ENCODE measurements around the gene GIPC2.
A peak's percentile ranks its signal among the peaks of the same experiment; 100 is the strongest.
"Not testable (repeated sequence)": the region's sequence is repeated elsewhere in the genome, so short reads cannot be mapped to it uniquely, and the experiment has no call there.

The GIPC2 gene

GRCh38 chr1:78038071-78038470 is 7.7 kb upstream of the GIPC2 start:
- DNase-seq, result no peak

- DNase-seq, result no peak
These were observed 7.3 kb upstream of the GIPC2 start for GRCh38 chr1:78038491-78038939.

- no peak for DNase-seq
These were observed 5.2 kb upstream of the GIPC2 start for GRCh38 chr1:78040484-78041089.

GRCh38 chr1:78043436-78043835 is 2.3 kb upstream of the GIPC2 start:
- DNase-seq, result no peak

- no peak for DNase-seq
These were observed 787 bp upstream of the GIPC2 start for GRCh38 chr1:78044796-78045562.

- DNase-seq, result no peak
These were observed 222 bp upstream of the GIPC2 start for GRCh38 chr1:78045563-78045925.

GRCh38 chr1:78047106-78047505 is 1.3 kb downstream of the GIPC2 start:
- peak; percentile 83 for DNase-seq

- peak; percentile 83 for DNase-seq
These were observed 1.9 kb downstream of the GIPC2 start for GRCh38 chr1:78047631-78048030.

- no peak for DNase-seq
These were observed 2.7 kb downstream of the GIPC2 start for GRCh38 chr1:78048446-78048845.

GRCh38 chr1:78049396-78049795 is 3.6 kb downstream of the GIPC2 start:
- no peak for DNase-seq

- no peak for DNase-seq
These were observed 5.2 kb downstream of the GIPC2 start for GRCh38 chr1:78051005-78051404.

- no peak for DNase-seq
These were observed 7.1 kb downstream of the GIPC2 start for GRCh38 chr1:78052685-78053405.

- no peak for DNase-seq
These were observed 7.7 kb downstream of the GIPC2 start for GRCh38 chr1:78053498-78053897.

GRCh38 chr1:78054559-78054958 is 8.8 kb downstream of the GIPC2 start:
- no peak for DNase-seq

- DNase-seq, result no peak
These were observed 9.2 kb downstream of the GIPC2 start for GRCh38 chr1:78054972-78055371.

GRCh38 chr1:78055565-78056132 is 9.9 kb downstream of the GIPC2 start:
- no peak for DNase-seq

- DNase-seq, result no peak
These were observed 12.9 kb downstream of the GIPC2 start for GRCh38 chr1:78058670-78059069.

- DNase-seq, result no peak
These were observed 15.2 kb downstream of the GIPC2 start for GRCh38 chr1:78060857-78061563.

- DNase-seq, result no peak
These were observed 16.2 kb downstream of the GIPC2 start for GRCh38 chr1:78061825-78062523.

GRCh38 chr1:78064886-78065285 is 19.1 kb downstream of the GIPC2 start:
- DNase-seq, result not testable (repeated sequence)

- DNase-seq, result no peak
These were observed 23.0 kb downstream of the GIPC2 start for GRCh38 chr1:78068681-78069283.

GRCh38 chr1:78069784-78070183 is 24.0 kb downstream of the GIPC2 start:
- no peak for DNase-seq

All from DMS 273 treated with DMSO at 0.1 percent for 48 hours (cell line).